ENCODE data around the gene B4GALT2. TPM values are rescaled to one million over a fixed set of nuclear protein-coding genes. Genes with fewer than 3 reads are reported as not detected.

B4GALT2 gene
- total and polyA plus RNA-seq, 2 experiments from 2014 or later = 81.6 to 97.4 TPM

DNA sequence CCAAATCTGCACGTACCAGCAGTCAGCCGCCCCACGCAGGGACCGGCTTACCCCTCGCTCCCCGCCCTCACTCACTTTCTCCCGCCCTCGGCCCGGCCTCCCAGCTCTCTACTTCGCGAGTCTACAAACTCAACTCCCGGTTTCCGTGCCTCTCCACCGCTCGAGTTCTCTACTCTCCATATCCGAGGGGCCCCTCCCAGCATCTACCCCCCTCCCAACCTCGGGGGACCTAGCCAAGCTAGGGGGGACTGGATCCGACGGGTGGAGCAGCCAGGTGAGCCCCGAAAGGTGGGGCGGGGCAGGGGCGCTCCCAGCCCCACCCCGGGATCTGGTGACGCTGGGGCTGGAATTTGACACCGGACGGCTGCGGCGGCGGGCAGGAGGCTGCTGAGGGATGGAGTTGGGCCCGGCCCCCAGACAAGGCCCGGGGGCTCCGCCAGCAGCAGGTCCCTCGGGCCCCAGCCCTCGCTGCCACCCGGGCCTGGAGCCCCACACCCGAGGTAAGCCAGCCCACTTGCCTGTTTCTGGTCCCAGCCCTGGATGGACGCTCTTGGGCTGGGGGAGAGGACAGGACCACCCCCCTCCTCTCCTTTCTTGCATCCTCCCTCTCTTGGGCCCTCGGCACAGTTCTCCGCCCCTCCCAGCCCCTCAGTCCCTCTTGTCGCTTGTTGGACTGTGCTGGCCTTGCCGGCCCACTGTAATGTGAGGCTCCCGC lies 45.5 kb upstream of the B4GALT2 start, which contains the start of gene ARTN:
ARTN (plus strand) TSS at position 416 of the 715 bp plus-strand sequence. CDS start 1,856 bp downstream, outside the sequence.
- Histone ChIP-seq H3K4me1 (ENCODE audit: low read depth) (peaks cover 12% of the 10 kb centered on the region), H3K27ac (no peak within 1 kb of the TSS), H3K9me3 (ENCODE audit: low read depth) (no peaks in the 10 kb centered on the region), H3K4me3 (peak within 1 kb of the TSS; percentile 35), H3K36me3 (no peaks in the 10 kb centered on the region), H3K27me3 (peaks cover 3% of the 10 kb centered on the region)
- TF ChIP-seq CTCF (IDR thresholded peaks at IDR 0.05; ENCODE audit: low read depth, low read length) = no peak
- DNase-seq (ENCODE audit: low read depth in 1 of 2, low spot score in 1 of 2) = peak in 1 of 2 donors; percentile 66

- H3K9me3 ChIP-seq (ENCODE audit: low read depth) = no peaks in the 10 kb centered on the region
- TF ChIP-seq CTCF (IDR thresholded peaks at IDR 0.05; ENCODE audit: low read depth, low read length) = peak; percentile 95
- H3K27ac ChIP-seq = no peak overlapping the region
- peaks cover 3% of the 10 kb centered on the region for H3K27me3 ChIP-seq
- H3K4me3 ChIP-seq = peak overlapping the region; percentile 35
- H3K36me3 ChIP-seq = no peaks in the 10 kb centered on the region
- H3K4me1 ChIP-seq (ENCODE audit: low read depth) = peaks cover 12% of the 10 kb centered on the region
- peak; percentile 71 to 89 for DNase-seq (ENCODE audit: low read depth in 1 of 2, low spot score in 1 of 2)
Measured at GRCh38 chr1:43934101-43934985, 44.7 kb upstream of the B4GALT2 start.

- H3K4me3 ChIP-seq = no peak overlapping the region
- H3K4me1 ChIP-seq (ENCODE audit: low read depth) = peaks cover 12% of the 10 kb centered on the region
- no peak for TF ChIP-seq CTCF (IDR thresholded peaks at IDR 0.05; ENCODE audit: low read depth, low read length)
- peaks cover 5% of the 10 kb centered on the region for H3K27me3 ChIP-seq
- no peaks in the 10 kb centered on the region for H3K9me3 ChIP-seq (ENCODE audit: low read depth)
- DNase-seq (ENCODE audit: low read depth in 1 of 2, low spot score in 1 of 2) = no peak
- no peak overlapping the region for H3K27ac ChIP-seq
- no peaks in the 10 kb centered on the region for H3K36me3 ChIP-seq
Measured at GRCh38 chr1:43934986-43935324, 44.1 kb upstream of the B4GALT2 start.

DNA sequence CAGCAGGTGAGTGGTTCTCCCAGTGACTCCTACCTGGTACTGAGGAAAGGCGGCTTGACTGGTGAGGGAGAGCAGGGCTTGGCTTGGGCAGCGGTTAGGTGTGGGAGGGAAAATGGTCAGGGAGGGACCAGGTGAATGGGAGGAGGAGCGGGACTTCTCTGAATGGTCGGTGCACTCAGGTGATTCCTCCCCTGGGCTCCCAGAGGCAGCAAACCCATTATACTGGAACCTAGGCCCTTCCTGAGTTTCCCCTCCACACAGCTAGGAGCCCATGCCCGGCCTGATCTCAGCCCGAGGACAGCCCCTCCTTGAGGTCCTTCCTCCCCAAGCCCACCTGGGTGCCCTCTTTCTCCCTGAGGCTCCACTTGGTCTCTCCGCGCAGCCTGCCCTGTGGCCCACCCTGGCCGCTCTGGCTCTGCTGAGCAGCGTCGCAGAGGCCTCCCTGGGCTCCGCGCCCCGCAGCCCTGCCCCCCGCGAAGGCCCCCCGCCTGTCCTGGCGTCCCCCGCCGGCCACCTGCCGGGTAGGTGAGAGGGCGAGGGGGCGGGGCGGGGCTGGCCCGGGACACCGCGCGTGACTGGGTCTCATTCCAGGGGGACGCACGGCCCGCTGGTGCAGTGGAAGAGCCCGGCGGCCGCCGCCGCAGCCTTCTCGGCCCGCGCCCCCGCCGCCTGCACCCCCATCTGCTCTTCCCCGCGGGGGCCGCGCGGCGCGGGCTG lies 43.1 kb upstream of the B4GALT2 start:
- no peak for TF ChIP-seq CTCF (IDR thresholded peaks at IDR 0.05; ENCODE audit: low read depth, low read length)
- peak in 1 of 2 donors; percentile 21 for DNase-seq (ENCODE audit: low read depth in 1 of 2, low spot score in 1 of 2)
- H3K9me3 ChIP-seq (ENCODE audit: low read depth) = no peaks in the 10 kb centered on the region
- H3K4me3 ChIP-seq = peak overlapping the region; percentile 32
- H3K4me1 ChIP-seq (ENCODE audit: low read depth) = peaks cover 12% of the 10 kb centered on the region
- H3K36me3 ChIP-seq = no peaks in the 10 kb centered on the region
- H3K27ac ChIP-seq = no peak overlapping the region
- peaks cover 8% of the 10 kb centered on the region for H3K27me3 ChIP-seq

DNA sequence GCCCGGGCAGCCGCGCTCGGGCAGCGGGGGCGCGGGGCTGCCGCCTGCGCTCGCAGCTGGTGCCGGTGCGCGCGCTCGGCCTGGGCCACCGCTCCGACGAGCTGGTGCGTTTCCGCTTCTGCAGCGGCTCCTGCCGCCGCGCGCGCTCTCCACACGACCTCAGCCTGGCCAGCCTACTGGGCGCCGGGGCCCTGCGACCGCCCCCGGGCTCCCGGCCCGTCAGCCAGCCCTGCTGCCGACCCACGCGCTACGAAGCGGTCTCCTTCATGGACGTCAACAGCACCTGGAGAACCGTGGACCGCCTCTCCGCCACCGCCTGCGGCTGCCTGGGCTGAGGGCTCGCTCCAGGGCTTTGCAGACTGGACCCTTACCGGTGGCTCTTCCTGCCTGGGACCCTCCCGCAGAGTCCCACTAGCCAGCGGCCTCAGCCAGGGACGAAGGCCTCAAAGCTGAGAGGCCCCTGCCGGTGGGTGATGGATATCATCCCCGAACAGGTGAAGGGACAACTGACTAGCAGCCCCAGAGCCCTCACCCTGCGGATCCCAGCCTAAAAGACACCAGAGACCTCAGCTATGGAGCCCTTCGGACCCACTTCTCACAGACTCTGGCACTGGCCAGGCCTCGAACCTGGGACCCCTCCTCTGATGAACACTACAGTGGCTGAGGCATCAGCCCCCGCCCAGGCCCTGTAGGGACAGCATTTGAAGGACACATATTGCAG lies 42.4 kb upstream of the B4GALT2 start:
- Histone ChIP-seq H3K9me3 (ENCODE audit: low read depth) (no peaks in the 10 kb centered on the region), H3K27me3 (peaks cover 8% of the 10 kb centered on the region), H3K4me1 (ENCODE audit: low read depth) (peaks cover 12% of the 10 kb centered on the region), H3K27ac (no peak overlapping the region), H3K36me3 (no peaks in the 10 kb centered on the region), H3K4me3 (peak overlapping the region; percentile 32)
- DNase-seq (ENCODE audit: low read depth in 1 of 2, low spot score in 1 of 2) = peak; percentile 38 to 71
- TF ChIP-seq CTCF (IDR thresholded peaks at IDR 0.05; ENCODE audit: low read depth, low read length) = no peak

Measured in cardiac muscle cell (in vitro differentiated cells and primary cell).